ENCODE results near the gene MFN2. TPM values are rescaled to one million over a fixed set of nuclear protein-coding genes. Genes with fewer than 3 reads are reported as not detected.

The MFN2 gene
- total and polyA plus RNA-seq, 7 donors, result 33.0 to 121 (median 83.9) TPM

DNA sequence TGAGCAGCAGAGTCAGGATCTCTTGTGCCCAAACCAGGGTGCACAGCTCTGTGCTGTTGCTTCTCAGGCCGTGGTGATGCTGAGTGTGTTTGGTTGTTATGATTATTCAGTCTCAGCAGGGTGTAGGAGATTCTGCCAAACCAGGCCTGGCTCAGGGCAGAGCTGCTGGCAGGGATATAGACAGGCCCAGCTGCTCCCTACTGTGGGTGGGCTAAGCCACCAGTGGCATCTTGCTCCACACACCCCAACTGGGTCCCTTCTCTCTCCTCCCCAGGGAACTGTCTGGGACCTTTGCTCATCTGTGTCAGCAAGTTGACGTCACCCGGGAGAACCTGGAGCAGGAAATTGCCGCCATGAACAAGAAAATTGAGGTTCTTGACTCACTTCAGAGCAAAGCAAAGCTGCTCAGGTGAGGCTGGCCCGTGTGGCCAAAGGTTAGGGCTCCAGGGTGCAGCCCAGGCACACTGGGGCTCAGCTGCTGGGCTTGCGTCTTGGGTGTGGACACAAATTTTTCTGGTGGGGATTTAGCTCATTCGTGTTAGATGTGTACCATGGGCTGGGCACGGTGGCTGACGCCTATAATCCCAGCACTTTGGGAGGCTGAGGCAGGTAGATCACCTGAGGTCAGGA lies 29.2 kb downstream of the MFN2 start:
- WGBS, 2 donors, result 96 to 97% methylated on average over 9 of the region's 9 CpGs
- DNase-seq, result no peak
- no peaks in the 10 kb centered on the region for H3K4me1 ChIP-seq
- no peaks in the 10 kb centered on the region for H3K27me3 ChIP-seq
- peaks cover 59 to 97% (median 64%) of the 10 kb centered on the region in 4 donors for H3K36me3 ChIP-seq
- no peak for TF ChIP-seq EP300 (IDR thresholded peaks at IDR 0.05)
- TF ChIP-seq POLR2AphosphoS5 (IDR thresholded peaks at IDR 0.05), result no peak
- TF ChIP-seq POLR2A (IDR thresholded peaks at IDR 0.05), result no peak
- TF ChIP-seq, protein P1, sequence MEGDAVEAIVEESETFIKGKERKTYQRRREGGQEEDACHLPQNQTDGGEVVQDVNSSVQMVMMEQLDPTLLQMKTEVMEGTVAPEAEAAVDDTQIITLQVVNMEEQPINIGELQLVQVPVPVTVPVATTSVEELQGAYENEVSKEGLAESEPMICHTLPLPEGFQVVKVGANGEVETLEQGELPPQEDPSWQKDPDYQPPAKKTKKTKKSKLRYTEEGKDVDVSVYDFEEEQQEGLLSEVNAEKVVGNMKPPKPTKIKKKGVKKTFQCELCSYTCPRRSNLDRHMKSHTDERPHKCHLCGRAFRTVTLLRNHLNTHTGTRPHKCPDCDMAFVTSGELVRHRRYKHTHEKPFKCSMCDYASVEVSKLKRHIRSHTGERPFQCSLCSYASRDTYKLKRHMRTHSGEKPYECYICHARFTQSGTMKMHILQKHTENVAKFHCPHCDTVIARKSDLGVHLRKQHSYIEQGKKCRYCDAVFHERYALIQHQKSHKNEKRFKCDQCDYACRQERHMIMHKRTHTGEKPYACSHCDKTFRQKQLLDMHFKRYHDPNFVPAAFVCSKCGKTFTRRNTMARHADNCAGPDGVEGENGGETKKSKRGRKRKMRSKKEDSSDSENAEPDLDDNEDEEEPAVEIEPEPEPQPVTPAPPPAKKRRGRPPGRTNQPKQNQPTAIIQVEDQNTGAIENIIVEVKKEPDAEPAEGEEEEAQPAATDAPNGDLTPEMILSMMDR (IDR thresholded peaks at IDR 0.05), result no peak
- intact Hi-C loops (cut with DNase I), result no loop called here
- H3K9me3 ChIP-seq, result no peaks in the 10 kb centered on the region
- H3K4me3 ChIP-seq, result no peak overlapping the region
- H3K27ac ChIP-seq, result no peak overlapping the region

GRCh38 chr1:12010746-12011570 lies 30.7 kb downstream of the MFN2 start:
- Histone ChIP-seq H3K36me3 (peaks cover 45 to 84% (median 48%) of the 10 kb centered on the region in 4 donors), H3K4me3 (no peak overlapping the region), H3K9me3 (no peaks in the 10 kb centered on the region), H3K27me3 (no peaks in the 10 kb centered on the region), H3K4me1 (no peaks in the 10 kb centered on the region), H3K27ac (no peak overlapping the region)
- intact Hi-C loops (cut with DNase I), result no loop called here
- no peak for DNase-seq
- 88 to 92% methylated on average over 16 of the region's 16 CpGs for WGBS, 2 donors
- TF ChIP-seq POLR2AphosphoS5 (IDR thresholded peaks at IDR 0.05) (no peak), EP300 (IDR thresholded peaks at IDR 0.05) (no peak), POLR2A (IDR thresholded peaks at IDR 0.05) (no peak)
- TF ChIP-seq, protein P1 (IDR thresholded peaks at IDR 0.05), result no peak

GRCh38 chr1:12011998-12012397 lies 31.8 kb downstream of the MFN2 start:
- no peaks in the 10 kb centered on the region for H3K4me1 ChIP-seq
- H3K27ac ChIP-seq, result no peak overlapping the region
- intact Hi-C loops (cut with DNase I), result no loop called here
- H3K9me3 ChIP-seq, result no peaks in the 10 kb centered on the region
- DNase-seq, result no peak
- H3K4me3 ChIP-seq, result no peak overlapping the region
- peaks cover 34 to 73% (median 38%) of the 10 kb centered on the region in 4 donors for H3K36me3 ChIP-seq
- H3K27me3 ChIP-seq, result no peaks in the 10 kb centered on the region
- TF ChIP-seq POLR2A (IDR thresholded peaks at IDR 0.05) (no peak), EP300 (IDR thresholded peaks at IDR 0.05) (no peak), POLR2AphosphoS5 (IDR thresholded peaks at IDR 0.05) (no peak)
- TF ChIP-seq, protein P1 (IDR thresholded peaks at IDR 0.05), result no peak
- 94 to 97% methylated on average over 4 of the region's 4 CpGs for WGBS, 2 donors

DNA sequence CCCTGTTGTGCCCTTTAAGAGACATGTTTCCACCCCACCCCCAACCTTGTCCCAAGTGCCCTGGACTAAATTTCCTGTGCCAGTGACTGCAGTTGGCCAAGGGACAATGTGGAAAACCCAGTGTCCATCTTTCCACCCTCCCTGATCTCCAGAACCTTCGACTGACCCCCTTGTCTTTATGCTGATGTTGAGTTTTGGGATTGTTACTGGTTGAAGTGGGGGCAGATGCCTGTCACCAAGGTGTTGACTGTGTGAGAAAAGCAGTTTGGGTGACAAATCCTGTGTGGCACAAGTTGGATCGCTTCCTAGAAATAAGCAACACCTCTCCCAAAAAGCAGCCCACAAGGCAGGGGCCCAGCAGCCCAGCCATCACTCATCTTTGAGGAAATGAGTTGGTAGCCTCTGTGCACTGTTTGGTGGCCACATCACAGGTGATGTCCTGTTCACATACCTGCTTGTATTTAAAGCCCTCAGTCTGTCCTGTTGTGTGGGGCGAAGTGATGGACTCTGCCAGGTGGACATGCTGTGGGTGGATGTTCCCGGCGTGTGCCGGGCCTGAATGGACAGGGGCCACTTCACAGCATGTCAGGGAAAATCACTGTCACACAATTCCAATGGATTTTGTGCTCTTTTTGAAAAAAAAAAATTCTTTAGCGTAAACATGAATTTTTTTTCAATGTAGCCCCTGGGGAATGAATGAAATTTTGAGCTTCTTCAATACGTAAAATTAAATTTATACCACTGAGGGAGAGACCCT lies 32.5 kb downstream of the MFN2 start:
- intact Hi-C loops (cut with DNase I), result no loop called here
- H3K27ac ChIP-seq, result peak overlapping the region in 2 of 4 donors; percentile 1 to 40
- TF ChIP-seq EP300 (IDR thresholded peaks at IDR 0.05), result no peak
- TF ChIP-seq, protein P1 (IDR thresholded peaks at IDR 0.05), result no peak
- no peaks in the 10 kb centered on the region for H3K4me1 ChIP-seq
- WGBS, 2 donors, result 96% methylated on average over 8 of the region's 8 CpGs
- H3K4me3 ChIP-seq, result no peak overlapping the region
- no peak for DNase-seq
- H3K9me3 ChIP-seq, result no peaks in the 10 kb centered on the region
- H3K27me3 ChIP-seq, result no peaks in the 10 kb centered on the region
- H3K36me3 ChIP-seq, result peaks cover 28 to 66% (median 32%) of the 10 kb centered on the region in 4 donors
